HG03064 (cell line): Measurements from ENCODE around the gene CTAGE9.
"Not testable (repeated sequence)": the region's sequence is repeated elsewhere in the genome, so short reads cannot be mapped to it uniquely, and the experiment has no call there.

Source experiments
- ATAC-seq: cut with Tn5 transposase; IDR thresholded peaks from one replicate; pipeline ENCODE4 v1.9.1; 2021; ENCODE audit warnings: low read depth; ENCODE audit not compliant: unreplicated experiment

Gene CTAGE9

DNA sequence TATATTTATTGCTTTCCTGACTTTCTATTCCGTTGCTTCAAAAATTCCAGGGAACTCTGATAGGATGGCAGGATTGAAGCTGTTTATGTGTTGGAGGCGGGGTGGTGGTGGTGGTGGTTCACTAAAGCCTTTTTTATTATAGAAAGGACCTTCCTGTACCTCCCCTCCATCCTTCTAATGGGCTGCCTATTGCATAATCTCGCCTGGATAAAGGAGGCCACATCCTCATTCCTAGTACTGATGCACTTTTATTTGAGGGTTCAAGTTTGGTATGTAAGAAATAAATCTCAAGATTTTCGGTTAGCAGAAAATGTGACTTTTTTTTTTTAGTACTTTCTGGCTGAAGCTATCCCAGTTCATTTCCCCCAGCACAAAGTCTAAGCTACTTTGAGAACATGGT is 18.7 kb upstream of the CTAGE9 start:
- ATAC-seq = no peak

DNA sequence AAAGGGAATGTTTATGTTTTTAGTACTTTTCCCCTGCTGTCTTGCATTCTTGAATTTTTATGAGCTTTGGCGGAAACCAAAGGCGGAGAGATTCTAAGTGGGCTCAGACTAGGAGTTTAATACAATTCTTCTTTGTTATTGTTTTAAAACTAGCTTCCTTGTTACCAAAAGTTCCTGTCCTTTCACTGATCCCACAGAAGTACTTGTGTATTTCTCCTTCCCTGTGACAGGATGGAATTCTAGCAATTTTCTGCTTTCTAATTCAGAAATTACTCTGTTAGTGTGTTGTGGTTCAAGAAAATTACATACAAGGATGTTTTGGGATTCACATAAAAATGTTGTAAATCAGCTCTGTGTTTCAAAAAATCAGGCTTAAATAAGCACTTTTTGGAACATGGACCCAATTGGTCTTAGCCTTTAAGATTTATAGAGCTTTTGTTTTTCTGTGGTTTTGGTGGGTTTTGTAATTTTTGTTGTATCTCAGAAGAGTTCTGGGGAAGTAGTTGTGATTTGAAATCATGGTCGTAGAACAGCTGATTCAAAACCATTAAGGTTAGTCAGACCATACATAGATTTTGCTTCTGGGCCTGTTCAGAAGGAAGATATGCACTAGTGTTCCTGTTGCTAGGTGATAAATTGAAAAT is 17.6 kb upstream of the CTAGE9 start:
- no peak for ATAC-seq

DNA sequence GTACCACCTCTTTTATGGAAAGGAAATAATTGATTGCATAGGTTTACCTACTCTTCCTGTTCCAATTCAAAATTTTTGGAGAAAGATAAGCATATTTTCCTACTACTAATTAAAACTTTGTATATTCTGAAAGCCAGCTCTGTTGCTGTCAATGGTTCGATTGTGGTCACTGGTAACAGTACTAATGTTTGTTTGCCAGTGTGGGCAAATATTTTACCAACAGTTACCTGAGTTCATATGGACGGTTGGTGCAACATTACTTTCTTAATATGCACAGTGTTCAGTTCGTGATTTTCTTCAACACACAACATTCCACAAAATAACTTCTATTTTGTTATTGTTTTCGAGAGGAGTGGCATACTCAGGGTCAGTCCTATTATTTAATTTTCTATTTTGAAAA is 17.1 kb upstream of the CTAGE9 start:
- ATAC-seq = no peak

DNA sequence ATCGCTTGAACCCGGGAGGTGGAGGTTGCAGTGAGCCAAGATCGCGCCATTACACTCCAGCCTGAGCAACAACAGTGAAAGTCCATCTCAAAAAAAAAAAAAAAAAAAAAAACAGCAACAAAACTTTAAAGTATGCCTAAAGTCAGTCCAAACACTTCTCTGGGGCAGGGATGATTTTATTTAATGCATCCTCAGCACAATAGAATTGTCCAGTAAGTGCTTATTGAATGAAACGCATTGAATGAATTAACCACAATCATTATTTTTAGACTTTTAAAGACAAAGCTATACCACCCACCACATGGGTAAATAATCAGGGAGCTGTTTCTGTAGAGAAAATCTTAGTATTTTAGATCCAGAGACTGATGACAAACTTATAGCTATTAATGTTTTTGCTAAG is 16.6 kb upstream of the CTAGE9 start:
- ATAC-seq = no peak

DNA sequence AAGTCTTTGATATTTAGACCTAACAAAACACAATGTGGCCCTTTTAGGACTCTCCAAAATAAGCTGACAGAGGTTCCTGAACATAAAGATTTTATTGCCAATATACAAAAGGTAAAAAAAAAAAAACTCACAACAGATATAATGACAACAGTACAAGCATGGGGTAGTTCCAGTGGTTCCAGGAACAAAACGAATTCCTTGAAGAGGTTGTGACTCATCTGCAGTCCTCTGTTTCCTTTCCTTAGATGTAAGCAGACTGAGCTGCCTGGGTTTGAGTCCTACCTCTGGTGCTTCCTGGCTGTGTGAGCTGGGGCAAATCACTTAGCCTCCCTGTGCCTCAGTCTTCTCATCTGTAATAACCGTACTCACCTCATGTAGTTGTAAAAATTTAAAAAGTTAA is 13.3 kb upstream of the CTAGE9 start:
- no peak for ATAC-seq

DNA sequence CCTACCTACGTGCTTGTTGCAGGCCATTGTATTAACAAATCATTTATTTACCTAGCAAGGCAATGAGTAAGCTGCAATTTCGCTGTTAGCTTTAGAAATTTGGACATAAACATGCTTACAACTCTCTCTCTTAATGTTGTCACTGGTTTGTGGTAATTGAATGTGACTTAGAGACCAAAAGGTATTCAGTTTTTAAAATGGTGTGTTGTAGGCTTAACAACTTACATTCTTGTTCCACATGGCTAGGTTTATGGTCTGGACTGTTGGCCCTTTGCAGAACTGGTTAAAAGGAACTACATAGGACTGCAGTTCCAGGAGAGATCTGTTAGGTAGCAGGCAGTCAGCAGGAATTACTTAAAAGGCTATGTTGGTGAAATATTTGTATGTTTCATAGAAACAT is 10.3 kb upstream of the CTAGE9 start:
- no peak for ATAC-seq

DNA sequence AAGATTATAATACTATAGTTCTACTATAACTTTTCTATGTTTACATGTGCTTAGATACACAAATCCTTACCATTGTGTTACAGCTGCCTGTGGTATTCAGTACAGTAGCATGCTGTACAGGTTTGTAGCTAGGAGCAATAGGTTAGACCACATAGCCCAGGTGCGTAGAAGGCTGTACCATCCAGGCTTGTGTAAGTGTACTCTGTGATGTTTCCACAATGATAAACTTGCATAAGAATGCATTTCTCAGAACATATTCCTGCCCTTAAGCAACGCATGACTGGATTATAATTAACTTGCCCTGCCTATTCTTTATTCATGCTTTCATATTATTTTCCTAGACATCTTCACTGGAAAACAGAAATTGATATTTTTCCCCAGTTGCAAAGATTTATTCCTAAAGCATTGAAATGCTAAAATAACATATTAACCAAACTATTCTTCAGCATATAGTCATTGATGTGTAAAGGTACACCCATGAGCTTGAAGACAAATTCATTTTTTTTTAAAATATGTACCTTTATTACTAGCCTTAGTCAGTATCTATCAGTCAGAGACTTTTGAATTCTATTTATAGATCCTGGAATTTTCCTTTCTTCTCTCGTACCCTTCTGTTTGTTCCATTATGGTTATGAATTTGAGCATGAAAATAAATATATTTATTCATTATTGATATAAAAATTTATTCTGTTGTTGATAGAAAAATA is 7.2 kb upstream of the CTAGE9 start:
- ATAC-seq = no peak

DNA sequence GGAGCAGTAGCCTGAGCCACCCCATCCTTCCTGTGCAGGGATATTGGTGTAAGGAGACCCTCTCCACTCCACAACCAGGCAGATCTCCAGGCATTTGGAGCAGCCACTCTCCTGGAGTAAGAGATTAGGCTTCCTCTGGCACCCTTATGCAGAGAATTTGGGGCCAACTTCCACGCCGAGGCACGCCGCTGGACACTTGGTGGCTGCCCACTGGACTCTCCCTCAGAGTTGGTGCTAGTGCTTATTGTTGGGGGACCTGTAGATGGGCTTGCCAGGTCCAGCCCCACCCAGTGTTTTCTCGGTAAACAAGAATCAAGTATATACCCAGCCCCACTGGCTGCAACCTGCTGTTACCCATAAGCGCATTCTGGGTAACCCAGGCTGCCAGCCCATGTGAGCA is 4.8 kb upstream of the CTAGE9 start:
- not testable (repeated sequence) for ATAC-seq

DNA sequence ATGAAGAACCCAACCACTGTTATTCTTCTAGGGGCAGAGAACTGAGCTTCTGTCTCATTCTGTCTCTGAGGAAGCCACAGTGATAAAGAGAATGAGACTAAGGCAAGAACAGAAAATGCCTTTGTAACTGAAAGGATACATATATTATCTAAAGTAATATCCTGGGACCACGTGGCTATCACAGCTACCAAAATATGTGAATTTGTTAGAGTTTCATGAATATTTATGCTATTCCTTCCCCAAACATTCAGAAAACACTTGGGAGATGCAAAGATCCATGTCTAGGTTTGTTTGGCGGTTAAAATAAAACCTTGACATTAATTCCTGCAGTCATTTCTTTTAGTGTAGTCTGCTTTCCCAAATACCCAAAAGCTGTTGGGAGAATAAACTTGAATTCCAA is 6.9 kb downstream of the CTAGE9 start:
- not testable (repeated sequence) for ATAC-seq

DNA sequence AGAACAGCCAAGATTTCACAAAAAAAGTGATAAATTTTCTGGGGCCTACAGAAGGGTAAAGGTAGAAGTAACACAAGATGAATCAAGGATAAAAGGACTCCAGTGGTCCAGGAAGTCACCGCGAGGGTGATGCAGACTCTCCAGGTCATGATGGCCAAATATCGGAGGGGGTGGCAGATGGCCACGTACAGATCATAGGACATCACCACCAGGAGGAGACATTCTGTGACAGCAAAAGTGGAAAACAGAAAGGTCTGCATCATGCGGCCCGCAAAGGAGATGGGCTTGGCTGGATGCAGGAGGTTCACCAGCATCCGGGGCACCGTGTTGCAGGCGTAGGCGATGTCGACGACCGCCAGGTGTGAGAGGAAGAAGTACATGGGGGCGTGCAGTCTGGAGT is 10.0 kb downstream of the CTAGE9 start:
- not testable (repeated sequence) for ATAC-seq

DNA sequence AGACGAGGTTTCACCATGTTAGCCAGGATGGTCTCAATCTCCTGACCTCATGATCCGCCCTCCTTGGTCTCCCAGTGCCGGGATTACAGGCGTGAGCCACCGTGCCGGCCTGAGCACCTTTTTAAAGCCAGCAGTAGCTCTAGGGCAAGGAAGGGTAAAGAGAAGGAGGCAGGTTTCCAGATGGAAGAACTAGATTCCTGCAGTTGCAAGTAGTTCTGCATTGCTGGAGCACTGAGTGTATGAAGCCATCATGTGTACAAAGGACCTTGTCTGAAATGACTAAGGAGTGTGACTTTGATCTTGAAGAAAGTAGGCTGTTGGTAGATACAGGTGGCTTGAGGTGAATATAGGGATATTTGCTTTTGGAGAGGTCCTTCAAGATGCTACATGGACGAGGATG is 13.9 kb downstream of the CTAGE9 start:
- no peak for ATAC-seq

DNA sequence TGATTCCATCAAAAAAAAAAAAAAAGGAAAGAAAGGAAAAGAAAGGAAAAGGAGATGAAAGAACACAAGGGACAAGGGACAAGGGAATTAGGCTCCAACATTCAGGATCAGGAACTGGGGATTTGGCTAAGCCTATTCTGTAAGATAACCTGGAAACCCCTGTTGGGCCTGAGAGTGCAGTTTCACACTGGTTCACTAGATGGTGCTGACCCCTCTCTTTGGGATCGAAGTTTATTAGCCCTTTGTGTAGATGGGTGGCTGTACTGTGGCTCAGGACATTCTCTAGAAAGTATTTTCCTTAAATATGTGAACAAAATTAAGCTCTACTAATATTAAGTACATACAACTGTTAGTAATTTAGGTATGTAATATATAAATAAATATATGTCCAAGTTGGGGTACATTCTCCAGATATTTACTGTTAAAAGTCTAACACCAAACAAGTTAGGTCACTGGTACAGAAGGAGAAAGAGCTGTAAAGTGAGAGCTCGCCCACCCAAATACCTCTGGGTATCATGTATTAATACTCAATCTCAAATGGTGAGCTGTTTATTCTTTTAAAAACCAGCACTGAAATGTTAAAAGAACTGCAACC is 15.9 kb downstream of the CTAGE9 start:
- no peak for ATAC-seq

DNA sequence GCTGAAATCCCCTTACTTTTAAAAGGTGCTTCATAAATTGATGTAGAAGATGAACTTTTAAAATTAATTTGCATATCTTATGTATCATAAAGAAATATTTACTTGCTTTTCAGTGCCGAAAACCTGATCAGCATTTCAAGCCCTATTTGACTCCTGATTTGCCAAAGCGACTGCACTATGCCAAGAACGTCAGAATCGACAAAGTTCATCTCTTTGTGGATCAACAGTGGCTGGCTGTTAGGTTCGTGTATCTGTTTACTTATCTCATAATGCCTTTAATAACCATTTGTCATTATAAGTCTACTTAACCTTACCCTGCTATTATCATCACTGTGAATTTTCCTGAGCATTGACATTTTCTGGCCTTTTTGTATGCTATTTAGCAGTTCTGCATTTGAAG is 17.4 kb downstream of the CTAGE9 start:
- ATAC-seq = no peak

DNA sequence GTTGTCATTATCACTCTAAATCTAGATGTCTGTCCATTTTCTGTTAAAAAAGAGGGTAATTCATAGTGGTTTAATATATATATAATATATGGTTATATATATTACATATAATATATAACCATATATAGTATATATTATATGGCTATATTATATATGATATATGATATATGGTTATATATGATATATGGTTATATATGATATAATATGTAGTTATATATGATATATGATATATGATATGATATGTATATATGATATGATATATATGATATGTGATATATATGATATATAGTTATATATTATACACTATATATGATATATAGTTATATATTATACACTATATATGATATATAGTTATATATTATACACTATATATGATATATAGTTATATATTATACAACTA is 18.2 kb downstream of the CTAGE9 start:
- ATAC-seq = no peak

DNA sequence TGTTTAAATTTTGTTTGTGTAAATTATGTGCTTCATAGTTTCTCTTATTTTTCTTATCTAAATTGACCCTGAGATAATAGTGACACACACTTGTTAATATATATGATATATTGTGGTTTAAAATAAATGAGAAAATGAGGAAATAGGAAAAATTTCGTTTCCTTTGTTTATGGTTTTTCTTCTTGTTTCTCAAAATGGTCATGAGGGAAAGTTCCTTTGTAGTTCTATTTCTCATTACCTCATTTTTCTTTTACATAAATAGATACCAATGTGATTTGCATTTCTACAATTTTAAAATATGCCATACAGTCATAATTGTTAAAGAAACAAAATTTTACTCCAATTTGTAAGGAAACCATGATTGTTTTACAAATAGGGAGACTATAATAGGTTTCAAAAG is 18.8 kb downstream of the CTAGE9 start:
- no peak for ATAC-seq

DNA sequence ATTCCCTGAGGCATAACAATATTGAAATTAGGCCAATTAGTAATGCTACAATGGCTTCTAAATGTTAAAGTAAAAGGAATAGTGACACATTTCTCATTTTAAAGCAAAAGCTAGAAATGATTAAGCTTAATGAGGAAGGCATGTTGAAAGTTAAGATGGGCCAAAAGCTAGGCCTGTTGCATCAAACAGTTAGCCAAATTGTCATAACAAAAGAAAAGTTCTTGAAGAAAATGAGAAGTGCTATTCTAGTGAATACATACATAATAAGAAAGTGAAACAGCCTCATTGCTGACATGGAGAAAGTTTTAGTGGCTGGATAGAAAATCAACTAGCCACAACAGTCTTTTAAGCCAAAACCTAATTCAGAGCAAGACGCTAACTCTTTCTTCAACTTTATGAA is 22.5 kb downstream of the CTAGE9 start:
- peak; percentile 71 for ATAC-seq

DNA sequence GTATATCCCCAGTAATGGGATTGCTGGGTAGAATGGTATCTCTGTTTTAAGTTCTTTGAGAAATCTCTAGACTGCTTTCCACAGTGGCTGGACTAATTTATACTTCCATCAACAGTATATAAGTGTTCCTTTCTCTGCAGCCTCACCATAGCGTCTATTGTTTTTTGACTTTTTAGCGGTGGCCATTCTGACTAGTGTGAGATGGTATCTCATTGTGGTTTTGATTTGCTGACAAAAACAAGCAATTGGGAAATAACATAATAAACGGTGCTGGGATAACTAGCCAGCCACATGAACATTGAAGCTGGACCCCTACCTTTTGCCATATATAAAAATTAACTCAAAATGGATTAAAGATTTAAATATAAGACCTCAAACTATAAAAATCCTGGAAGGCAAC is 23.8 kb downstream of the CTAGE9 start:
- no peak for ATAC-seq

DNA sequence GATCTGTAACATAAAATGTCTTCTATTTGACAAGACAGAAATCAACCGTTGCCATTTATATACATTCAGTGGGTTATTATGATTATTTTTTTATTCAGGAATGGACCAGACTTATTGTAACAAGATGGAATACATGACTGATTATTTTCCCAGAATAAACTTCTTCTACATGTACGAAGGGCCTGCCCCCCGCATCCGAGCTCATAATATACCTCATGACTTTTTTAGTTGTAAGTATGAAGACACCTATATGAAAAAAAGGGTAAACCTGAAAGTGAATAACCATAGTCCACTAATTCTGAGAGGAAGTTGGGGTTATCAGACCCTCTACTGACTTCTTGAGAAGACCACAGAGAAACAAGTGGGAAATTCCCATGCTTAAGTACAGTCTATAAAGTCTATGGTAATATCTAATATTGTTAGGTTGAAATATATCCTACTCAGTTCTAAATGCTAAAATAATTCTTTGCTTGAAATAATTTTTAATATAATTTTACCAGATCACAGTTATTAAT is 25.5 kb downstream of the CTAGE9 start:
- ATAC-seq = peak; percentile 64

DNA sequence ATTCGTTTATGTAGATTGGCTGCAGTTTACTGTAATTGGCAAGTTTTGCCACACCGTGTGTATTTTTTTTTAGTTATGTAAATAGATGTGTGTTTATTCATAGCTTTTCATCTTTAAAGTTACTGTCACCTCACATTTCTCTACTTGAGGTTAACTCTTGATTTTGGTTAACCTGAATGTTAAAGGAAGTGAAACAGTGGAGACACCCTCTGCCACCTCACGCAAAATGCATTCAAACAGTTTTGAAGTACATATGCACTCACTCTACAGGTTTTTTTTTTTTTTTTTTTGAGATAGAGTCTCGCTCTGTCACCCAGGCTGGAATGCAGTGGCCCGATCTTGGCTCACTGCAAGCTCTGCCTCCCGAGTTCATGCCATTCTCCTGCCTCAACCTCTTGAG is 27.3 kb downstream of the CTAGE9 start:
- ATAC-seq = peak; percentile 60

DNA sequence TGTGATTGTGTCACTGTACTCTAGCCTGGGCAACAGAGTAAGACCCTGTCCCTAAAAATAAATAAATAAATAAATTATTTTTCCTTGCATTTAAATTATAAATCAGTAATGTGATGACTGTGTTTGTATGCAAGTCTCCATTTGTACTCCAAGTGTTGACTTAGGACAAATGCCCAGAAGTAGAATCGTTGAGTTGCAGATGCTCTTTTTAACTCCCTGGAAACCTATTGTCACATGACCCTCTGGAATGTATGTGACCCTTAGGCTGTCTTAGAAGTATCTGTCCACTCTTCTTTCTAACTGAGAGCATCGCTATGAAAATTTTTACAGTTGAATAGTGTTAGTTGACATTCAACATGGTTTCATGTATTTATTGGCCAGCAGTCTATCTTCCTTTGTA is 28.4 kb downstream of the CTAGE9 start:
- no peak for ATAC-seq

DNA sequence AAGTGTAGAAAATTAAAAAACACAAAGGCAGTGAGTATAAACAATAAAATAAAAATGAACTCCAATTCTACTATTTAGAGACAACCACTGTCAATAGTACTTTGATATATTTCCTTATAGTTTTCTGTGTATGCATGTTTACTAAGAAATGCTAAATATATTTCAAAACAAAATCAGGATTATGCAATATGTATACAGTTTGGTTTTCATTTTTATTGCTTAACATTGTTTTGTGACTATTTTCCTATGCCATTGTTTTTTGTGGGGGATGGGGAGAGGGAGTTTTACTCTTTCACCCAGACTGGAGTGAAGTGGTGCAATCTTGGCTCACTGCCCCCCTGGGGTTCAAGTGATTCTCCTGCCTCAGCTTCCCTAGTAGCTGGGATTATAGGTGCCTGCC is 29.2 kb downstream of the CTAGE9 start:
- no peak for ATAC-seq

DNA sequence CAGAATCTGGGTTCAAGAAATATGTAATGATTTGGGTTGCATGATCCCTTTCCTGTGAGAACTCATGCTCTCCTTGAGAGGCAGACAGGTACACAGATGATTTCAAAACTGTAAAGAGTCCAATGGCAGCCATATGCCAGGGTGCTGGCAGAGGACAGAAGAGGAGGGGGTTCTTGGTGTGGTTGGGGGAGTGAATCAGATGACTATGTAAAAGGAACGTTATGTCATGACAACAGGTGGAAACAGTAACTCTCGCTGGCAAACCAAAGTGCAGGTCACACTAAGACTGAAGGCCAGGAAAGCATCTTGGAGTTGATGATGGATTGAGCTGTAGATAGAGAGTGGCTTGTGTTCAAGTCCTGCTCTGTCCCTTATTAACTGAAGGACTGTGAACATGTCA is 29.9 kb downstream of the CTAGE9 start:
- no peak for ATAC-seq
